HG03571 (cell line): ENCODE data around the gene SERPINB10.
A peak's percentile ranks its signal among the peaks of the same experiment; 100 is the strongest.
"Not testable (repeated sequence)": the region's sequence is repeated elsewhere in the genome, so short reads cannot be mapped to it uniquely, and the experiment has no call there.

Experiments
- ATAC-seq: cut with Tn5 transposase; IDR thresholded peaks from one replicate; pipeline ENCODE4 v1.9.1; 2021; ENCODE audit not compliant: unreplicated experiment

Gene SERPINB10

DNA sequence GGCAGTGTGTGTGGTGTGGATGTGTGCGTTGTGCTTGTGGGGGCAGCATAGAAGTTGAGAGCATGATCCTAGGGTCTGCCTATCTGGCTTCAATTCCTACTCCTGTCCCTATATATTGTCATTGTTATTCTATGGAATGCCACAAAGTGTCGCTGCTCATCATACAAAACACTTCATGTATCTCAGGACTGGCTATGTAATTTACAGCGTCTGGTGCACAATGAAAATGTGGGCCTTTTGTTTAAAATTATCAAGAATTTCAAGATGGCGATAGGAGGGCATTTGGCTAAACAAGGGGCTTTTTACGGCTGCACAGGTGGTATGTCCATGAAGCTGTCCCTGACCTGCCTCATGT, 16.8 kb upstream of the SERPINB10 start:
- no peak for ATAC-seq

DNA sequence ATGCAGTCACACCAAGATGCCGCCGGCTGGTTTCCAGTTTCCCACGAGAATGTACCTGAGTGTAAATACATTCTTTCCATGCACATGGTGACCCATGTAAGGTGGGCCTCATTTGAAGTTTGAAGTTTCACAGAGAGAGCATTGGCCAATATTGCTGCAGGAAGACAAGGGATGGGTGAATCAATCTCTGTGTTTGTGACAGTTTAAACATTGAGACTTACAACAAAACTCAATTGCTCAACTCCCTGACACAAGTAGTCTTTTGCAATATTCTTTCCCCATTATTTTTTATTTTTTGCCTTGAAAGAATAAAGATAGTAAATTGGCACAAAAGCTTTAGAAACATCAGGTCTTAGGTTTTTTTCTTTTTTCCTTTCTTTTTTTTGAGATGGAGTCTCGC, 15.2 kb upstream of the SERPINB10 start:
- ATAC-seq: no peak

DNA sequence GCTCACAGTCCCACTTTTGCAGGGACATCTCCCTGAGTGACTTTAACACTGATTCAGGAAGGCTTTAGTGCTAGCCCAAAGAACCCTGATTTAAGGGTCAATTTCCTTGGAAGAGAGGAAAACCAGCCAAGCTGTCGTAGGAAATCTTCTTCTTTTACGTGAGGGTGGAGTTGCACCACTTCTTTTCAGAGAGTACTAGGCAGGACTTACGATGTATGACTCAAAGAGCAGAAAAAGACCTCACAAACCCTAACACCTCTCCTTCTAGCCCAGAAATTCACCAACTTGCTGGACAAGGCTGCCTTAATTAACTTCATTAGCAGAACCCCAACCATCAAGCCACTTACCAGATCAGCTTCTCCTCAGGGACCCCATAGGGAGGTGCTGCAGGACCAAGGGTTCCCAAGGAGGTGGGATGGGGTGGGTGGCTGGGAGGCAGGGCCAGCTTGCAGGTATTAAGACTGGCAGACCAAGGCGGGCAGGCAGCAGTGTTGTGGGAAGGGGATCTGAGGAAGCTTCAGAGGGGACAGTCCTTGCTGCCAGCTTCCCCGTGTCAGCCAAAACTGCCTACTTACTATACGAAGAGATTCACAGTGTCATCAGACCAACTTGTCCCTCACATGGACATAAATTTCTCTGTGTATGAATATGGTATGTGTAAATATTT, 13.5 kb upstream of the SERPINB10 start:
- ATAC-seq: no peak

DNA sequence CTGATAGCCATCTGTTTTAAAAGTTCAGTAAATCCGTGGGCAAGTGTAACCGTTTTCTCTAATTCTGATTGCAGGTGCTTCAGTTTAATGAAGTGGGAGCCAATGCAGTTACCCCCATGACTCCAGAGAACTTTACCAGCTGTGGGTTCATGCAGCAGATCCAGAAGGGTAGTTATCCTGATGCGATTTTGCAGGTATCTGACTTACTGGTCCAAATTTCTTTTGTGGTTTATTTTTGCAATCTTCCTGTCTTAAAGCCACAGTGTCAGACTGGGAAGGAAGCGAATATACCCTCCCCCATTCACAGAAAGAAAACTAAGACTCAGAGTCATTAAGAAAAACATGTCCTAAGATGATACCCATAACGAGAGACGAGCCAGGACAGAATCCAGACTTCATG, 12.6 kb upstream of the SERPINB10 start:
- ATAC-seq: no peak

DNA sequence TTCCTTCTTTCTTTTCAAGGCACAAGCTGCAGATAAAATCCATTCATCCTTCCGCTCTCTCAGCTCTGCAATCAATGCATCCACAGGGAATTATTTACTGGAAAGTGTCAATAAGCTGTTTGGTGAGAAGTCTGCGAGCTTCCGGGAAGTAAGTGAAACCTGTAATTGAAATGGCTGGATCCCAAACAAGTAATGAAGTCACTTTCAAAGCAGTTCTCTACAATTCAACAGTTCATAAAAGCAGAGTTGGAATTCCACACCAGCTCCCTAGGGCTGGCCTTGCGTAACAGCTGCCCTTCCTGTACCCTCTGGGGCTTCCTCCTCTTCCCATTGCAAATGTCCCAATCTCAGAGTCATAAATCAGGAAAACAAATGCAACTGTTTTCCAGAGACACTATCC, 10.7 kb upstream of the SERPINB10 start:
- ATAC-seq: no peak

DNA sequence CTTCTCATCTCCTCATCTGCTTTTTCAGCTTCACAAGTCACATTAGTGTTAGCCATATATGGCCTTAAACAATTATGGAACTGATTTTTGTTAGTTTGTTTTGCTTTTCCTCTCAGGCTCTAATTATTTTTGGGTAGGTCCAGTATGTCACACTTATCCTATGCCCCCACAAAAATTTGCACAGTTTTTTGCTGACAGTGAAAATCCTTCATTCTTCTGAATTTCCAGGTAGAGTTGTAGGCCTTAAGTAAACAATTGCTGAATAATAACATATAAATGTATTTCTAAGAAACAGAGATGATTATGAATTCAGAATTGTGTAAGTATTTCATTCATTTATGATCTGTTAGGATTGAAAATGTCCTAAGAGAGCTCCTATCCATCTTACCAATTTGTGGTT, 8.6 kb upstream of the SERPINB10 start:
- no peak for ATAC-seq

DNA sequence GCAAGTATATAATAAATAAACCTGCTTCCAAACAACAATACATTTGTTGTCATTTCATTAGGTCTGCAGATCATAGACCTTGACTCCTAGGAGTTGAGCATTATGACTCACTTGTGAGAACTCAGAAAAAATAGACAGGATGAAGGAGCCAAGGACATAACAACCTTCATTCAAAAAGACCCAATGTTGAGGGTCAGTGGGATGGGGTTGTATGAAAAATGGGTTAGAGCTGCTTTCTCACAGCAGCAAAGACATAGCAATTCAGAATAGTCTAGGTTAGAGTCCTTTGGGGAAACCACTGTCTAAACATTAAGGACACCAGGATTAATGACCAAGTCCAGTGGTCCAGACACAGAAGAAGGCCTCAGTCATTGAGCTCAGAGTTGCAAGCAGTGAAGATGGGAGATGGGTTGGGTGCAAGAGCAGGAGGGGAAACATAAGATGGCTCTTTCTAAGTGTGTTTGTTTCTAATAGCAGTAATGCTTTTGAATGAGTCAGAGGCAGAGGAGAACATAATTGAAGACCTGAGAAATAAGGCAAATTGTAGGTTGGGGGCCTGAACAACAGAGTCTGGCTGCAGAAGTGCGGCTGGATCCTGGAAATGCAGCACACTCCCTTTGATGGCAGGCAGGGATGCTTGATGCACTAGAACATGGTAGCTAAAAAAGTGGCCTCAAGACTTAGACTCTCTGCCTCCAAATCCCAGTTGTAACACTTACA, 3.7 kb upstream of the SERPINB10 start:
- ATAC-seq: no peak

DNA sequence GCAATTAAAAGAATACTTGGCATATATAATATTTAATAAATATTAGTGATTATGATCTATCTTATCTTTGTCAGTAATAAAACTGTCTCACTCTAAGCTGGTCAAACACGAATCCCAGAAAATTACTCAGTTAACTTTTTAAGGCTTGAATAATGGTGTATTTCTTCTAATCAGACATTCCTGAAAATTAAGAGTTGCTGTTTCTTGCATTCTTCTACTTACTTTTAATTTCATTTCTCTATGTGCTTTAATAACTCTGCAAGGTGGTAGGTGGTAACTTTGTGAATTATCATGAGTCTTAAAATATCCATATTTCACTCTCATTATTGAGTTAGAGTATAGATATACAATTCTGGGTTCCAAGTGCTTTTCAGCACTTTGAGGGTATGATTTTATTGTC, 3.1 kb upstream of the SERPINB10 start:
- no peak for ATAC-seq

DNA sequence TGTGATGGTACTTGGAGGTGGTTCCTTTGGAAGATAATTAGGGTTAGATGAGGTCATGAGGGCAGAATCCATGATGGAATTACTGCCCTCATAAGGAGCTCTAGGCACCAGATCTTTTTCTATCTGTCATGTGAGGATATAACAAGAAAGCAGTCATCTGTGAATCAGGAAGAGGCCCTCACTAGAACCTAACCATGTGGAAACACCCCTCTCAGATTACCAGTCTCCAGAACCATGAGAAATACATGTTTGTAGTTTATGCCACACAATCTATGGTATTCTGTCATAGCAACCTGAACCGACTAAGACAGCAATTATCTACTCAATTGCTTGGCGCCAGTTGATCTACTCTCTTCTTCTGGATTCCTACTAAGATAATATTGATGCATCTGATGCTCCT, 2.4 kb upstream of the SERPINB10 start:
- ATAC-seq: no peak

DNA sequence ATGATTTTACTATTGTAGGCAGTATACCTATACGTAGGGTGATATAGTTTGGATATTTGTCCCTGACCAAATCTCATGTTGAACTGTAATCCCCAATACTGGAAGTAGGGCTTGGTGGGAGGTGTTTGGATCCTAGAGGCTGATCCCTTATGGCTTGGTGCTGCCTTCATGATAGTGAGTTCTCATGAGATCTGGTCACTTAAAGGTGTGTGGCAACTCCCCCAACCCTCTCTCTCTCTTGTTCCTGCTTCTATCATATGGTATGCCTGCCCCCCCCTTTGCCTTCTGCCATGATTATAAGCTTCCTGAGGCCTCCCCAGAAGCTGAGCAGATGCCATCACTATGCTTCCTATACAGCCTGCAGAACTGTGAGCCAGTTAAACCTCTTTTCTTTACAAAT, 1.7 kb upstream of the SERPINB10 start:
- no peak for ATAC-seq

DNA sequence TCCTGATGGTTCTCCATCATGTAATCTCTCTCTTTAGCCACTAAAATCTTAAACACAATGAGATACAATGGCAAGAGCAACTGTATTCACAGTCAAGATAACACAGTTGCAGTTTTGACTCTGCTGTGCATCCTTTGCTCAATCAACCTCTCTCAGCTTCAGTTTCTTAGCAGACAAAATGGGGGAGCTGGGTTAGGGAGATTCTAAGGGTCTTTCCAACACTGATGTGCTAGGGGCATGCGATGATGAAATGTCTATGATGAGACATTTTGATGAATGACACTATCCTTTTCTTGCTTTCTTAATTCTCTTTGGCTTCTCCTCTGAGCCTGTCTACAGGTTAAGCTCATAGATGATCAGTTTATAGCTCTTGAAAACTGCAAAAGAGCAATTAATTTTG, 1.1 kb downstream of the SERPINB10 start:
- ATAC-seq: no peak

DNA sequence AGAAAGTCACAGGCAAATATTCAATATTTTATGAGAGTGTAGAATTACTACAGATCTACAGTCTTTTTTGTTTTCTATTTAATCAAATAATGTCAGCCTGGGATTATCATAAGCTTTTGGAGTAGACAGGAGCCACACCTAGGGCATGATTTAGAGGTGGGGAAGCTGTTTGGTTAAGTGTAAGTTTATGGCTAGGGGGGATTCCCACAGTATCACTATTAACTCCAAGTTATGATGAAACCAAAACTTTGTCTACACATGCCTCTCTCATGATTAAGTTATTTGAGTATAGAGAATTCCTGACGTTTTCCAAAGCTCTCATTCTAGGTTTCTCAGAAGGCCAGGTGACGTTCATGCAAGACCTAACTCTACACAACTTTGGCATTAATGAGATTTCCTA, 2.1 kb downstream of the SERPINB10 start:
- ATAC-seq: peak; percentile 60

DNA sequence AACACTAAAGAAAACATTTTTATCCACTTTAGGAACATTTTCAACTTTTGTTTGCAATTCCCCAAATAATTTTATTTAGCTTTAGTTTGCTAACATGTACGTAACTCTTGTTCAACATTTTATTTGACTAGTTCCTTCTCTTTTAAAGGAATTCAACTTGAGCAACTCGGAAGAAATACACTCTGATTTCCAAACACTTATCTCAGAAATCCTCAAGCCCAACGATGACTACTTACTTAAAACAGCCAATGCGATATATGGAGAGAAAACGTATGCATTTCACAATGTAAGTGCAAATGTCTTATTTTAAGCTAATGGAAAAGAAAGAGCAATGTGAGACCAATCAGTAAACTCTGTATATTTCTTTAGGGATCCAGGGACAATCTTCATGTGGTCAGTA, 10.1 kb downstream of the SERPINB10 start:
- ATAC-seq: no peak

DNA sequence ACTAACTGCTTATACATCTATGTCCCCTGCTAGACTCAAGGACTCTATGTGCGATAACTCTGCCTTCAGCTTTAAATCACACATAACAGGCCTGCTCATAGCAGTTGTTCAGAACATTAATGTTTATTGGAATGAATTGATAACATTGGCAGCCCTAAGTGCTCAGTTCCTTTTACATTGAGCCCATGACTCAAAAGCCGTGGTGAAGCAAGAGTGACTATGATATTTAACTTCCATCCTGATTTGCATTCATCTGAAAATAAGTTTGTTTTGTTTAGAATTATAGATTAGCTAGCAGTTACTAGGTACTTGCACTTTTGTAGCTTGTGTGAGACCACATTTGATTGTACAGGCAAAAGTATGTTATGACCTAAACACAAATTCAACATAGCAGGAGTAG, 14.3 kb downstream of the SERPINB10 start:
- ATAC-seq: no peak

DNA sequence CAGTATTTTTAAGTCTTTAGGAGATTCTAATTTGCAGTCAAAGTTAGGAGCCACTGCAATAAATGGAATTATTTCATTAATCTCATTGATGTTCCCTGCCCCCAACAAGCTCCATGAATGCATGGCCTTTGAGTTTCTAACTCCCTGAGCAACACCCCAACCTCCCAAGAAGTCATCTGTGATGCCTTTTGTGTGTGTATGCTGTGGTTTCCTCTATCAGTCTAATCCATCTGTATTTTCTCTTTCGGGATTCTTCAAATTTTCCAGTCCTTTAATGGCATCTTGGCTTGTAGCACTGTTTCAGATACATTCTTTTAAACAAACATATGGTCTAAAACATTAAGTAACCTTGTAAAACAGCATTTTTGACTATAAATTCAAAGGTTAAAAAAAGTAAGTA, 16.8 kb downstream of the SERPINB10 start:
- no peak for ATAC-seq

DNA sequence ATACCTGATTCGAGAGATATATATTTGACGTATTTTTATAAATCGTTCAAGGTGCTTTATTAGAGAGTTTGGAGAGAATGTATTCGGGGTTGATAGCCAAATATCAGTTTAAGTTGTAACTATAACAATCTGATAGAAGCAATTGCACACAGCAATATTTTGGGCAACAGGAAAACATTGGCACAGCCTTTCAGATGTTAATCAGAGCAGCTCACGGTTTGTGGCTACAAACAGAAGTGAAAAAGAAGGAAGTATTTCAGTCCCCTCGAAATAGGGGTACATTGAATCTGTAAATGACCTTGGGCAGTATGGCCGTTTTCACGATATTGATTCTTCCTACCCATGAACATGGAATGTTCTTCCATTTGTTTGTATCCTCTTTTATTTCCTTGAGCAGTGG, 20.6 kb downstream of the SERPINB10 start:
- ATAC-seq: no peak

DNA sequence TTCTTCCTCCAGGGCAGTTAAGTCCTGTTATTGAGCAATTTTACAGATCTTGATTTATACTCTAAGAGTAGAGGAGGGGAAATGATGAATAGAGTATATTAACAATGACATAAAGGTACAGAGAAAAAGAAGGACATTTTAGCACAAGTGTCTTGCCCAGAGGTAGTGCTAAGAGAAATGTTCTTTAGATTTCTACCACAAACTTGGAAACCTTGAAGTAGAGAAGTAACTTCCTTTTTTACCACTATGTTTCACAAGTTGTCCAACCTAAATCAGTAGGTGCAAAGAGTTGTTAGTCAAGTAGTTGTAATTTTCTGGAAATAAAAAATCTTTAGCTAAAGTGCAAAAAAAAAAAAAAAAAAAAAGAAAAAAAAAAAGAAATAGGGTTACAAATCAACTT, 21.6 kb downstream of the SERPINB10 start:
- not testable (repeated sequence) for ATAC-seq

DNA sequence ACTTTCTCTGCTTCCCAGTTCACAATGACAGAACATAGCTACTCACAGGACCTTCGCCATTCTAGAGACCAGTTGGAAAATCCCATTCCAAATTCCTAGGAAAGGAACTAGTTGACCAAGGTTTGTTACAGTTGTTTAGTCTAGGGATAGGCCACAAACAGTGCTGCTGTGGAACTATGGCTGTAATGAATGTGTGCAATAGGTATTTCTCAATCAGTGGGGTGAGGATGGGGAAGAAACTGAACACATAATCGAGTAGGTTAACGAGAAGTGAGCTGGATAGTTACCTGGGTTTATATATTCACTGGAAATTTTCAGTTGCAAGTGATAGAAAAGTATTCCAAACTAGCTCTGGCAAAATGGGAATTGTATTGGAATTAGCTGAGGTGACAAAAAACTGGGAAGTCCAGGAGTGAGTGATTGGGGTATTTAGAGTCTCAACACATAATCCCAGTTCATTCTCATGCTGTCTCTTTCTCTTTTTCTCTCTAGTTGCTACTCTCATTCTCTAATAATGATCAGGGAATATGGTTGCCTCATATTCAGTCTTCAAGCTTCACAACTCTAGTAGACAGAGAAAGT, 23.1 kb downstream of the SERPINB10 start:
- no peak for ATAC-seq

DNA sequence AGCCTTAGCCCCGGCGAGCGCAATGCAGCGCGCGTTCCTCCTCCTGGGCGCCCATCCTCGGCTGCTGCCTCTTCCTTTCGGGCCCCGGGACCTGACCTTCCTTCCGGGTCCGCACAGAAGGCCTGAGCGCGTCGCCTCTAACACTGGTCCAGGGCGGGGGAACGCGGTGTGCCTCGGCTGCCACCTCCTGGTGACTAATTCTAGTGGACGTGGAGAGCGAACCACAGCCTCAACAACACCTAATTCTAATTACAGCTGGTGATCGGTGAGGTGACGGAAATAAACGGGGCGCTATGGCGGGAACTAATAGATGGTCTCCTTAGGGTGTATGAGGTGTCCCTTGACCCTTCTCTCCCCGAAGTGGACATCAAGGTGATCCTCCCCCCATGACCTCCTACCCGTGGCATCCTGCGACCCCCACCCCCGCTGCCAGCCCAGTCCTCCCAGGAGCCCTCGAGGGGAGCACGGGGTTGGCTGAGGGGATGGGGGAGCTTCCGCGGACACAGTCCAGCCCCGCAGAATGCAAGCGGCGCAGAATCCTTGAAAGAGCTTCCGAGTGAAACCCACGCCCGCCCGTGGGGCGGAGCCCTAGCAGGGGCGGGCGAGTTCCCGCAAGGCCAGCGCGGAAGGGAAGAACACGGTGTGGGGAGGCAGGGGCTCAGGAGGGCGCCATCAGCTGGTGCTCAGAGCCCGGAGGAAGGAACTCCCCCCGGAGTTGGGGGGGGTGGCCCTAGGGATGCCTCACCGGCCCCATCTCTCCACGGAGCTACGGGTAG, 28.6 kb downstream of the SERPINB10 start:
- ATAC-seq: peak; percentile 97

DNA sequence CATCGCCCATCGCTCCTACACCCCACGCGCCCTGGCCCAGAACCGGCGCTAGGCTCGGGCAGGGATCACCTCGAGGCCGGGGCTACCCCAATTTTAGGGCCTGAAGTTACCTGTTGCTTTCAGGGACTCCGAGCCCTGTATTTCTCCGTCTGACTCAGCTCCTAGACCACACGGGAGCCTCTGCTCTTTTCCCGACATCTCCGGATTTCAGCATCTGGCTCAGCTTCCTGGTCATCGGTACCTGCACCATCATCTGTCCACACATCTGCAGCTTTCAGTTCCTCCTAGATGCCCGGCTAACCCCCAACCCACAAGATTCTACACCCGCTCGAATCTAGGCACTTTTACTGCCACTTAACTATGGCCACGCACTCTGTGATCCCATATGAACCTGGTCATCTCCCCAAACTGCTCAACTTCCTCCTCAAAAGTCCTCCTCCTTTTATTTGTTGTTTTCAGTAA, 29.2 kb downstream of the SERPINB10 start:
- ATAC-seq: no peak

DNA sequence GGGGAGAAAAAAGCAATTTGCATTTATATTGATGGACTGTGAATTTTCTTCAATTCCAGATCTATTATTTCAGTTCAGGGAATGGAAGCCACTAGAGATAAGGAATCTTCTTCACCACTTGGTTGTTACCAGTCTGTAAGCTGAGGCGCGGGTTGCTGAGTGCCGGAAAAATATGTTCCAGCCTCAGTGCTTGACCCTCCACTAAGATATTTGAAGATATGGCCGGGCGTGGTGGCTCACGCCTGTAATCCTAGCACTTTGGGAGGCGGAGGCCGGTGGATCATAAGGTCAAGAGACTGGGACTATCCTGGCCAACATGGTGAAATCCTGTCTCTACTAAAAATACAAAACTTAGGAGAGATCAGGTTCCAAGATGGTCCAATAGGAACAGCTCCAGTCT, 32.2 kb downstream of the SERPINB10 start:
- ATAC-seq: no peak

DNA sequence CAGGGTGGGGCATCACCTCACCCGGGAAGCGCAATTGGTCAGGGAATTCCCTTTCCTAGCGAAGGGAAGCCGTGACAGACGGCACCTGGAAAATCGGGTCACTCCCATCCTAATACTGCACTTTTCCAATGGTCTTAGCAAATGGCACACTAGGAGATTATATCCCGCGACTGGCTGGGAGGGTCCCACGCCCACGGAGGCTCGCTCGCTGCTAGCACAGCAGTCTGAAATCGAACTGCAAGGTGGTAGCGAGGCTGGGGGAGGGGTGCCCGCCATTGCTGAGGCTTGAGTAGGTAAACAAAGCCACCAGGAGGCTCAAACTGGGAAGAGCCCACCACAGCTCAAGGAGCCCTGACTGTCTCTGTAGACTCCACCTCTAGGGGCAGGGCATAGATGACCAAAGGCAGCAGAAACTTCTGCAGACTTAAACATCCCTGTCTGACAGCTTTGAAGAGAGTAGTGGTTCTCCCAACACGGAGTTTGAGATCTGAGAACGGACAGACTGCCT, 32.8 kb downstream of the SERPINB10 start:
- ATAC-seq: not testable (repeated sequence)
